Uterus (tissue), 4 donors: ENCODE results near the gene MYH7. TPM values are rescaled to one million over a fixed set of nuclear protein-coding genes. Genes with fewer than 3 reads are reported as not detected.
"Not testable (repeated sequence)": the region's sequence is repeated elsewhere in the genome, so short reads cannot be mapped to it uniquely, and the experiment has no call there.

Source experiments
- DNase-seq, 2 donors: peaks; one replicate each; pipeline ENCODE4 v3.0.0-alpha.2; 2019 to 2020
- H3K27ac ChIP-seq, 2 donors: fragments of 200-600 bp; sonication (generic); 1 replicate in 1 of 2; 2 replicates in 1 of 2; pipeline ENCODE4 v1.5.1; 2016 to 2018
- H3K27me3 ChIP-seq, 2 donors: fragments of 200-600 bp; sonication (generic); one replicate each; pipeline ENCODE4 v1.5.1; 2018 to 2019; ENCODE audit warnings: control low read depth in 1 of 2
- H3K36me3 ChIP-seq, 2 donors: fragments of 200-600 bp; sonication (generic); one replicate each; pipeline ENCODE4 v1.5.1; 2019; ENCODE audit warnings: control low read depth in 1 of 2
- H3K4me1 ChIP-seq, 2 donors: fragments of 200-600 bp; sonication (generic); one replicate each; pipeline ENCODE4 v1.5.1; 2018 to 2019; ENCODE audit warnings: control low read depth in 1 of 2
- H3K4me3 ChIP-seq, 2 donors: fragments of 200-600 bp; sonication (generic); 1 replicate in 1 of 2; 2 replicates in 1 of 2; pipeline ENCODE4 v1.5.1; 2018 to 2019; ENCODE audit warnings: mild to moderate bottlenecking in 1 of 2
- H3K9me3 ChIP-seq, 2 donors: fragments of 200-600 bp; sonication (generic); one replicate each; pipeline ENCODE4 v1.5.1; 2019; ENCODE audit warnings: control low read depth in 1 of 2
- CTCF ChIP-seq, 4 experiments: fragments of 200-600 bp in 2 of 4; fragments of 450-650 bp in 2 of 4; sonication (generic) in 2 of 4; IDR thresholded peaks; one replicate each; pipeline ENCODE4 v1.5.1; 2016 to 2019; ENCODE audit warnings: antibody characterized with exemption in 4 of 4, mild to moderate bottlenecking in 2 of 4, moderate library complexity in 1 of 4
- POLR2A ChIP-seq, 2 donors: fragments of 450-650 bp; IDR thresholded peaks; one replicate each; pipeline ENCODE4 v1.6.1; 2016; ENCODE audit warnings: antibody characterized with exemption in 2 of 2, mild to moderate bottlenecking in 1 of 2, moderate library complexity in 1 of 2
- intact Hi-C: fragments of 100-400 bp; cut with DNase I; formaldehyde crosslinking; loops from one replicate; pipeline ENCODE4 v1.15.1; 2023; ENCODE audit warnings: low total_unique reads
- total RNA-seq, 4 donors: library from RNA; depleted of rRNA in 3 of 4; stranded (reverse); fragments of >200 nt in 3 of 4; gene quantifications; one replicate each; pipeline versions ENCODE4 v1.1.0 to v1.2.4, GENCODE V29; 2014 to 2023
- donor health status: DM: yes; HTN: yes; CAD: no.

The MYH7 gene
- total RNA-seq, 4 donors from 2014 or later, result 1.6 TPM; not detected in 3

GRCh38 chr14:23392613-23393012 is 42.8 kb downstream of the MYH7 start:
- Histone ChIP-seq H3K4me1 (no peaks in the 10 kb centered on the region), H3K4me3 (no peak overlapping the region), H3K9me3 (no peaks in the 10 kb centered on the region), H3K27me3 (no peaks in the 10 kb centered on the region), H3K36me3 (no peaks in the 10 kb centered on the region), H3K27ac (no peak overlapping the region)
- TF ChIP-seq POLR2A (IDR thresholded peaks at IDR 0.05) (no peak), CTCF (IDR thresholded peaks at IDR 0.05) (no peak)
- intact Hi-C loops, result no loop called here
- no peak for DNase-seq

- H3K27ac ChIP-seq, intact Hi-C loops, H3K4me1 ChIP-seq, DNase-seq, H3K4me3 ChIP-seq, H3K9me3 ChIP-seq, H3K27me3 ChIP-seq, H3K36me3 ChIP-seq: not testable (repeated sequence)
Observed at GRCh38 chr14:23389871-23390270, 45.6 kb downstream of the MYH7 start.

- Histone ChIP-seq H3K36me3 (no peaks in the 10 kb centered on the region), H3K9me3 (no peaks in the 10 kb centered on the region), H3K27ac (no peak overlapping the region), H3K4me3 (no peak overlapping the region), H3K27me3 (no peaks in the 10 kb centered on the region), H3K4me1 (no peaks in the 10 kb centered on the region)
- TF ChIP-seq CTCF (IDR thresholded peaks at IDR 0.05) (no peak), POLR2A (IDR thresholded peaks at IDR 0.05) (no peak)
- intact Hi-C loops, result no loop called here
- DNase-seq, result no peak
Observed at GRCh38 chr14:23389396-23389795, 46.1 kb downstream of the MYH7 start.

GRCh38 chr14:23388996-23389395 is 46.5 kb downstream of the MYH7 start:
- no peaks in the 10 kb centered on the region for H3K27me3 ChIP-seq
- intact Hi-C loops, result no loop called here

GRCh38 chr14:23387916-23388882 is 47.3 kb downstream of the MYH7 start:
- H3K4me3 ChIP-seq, result no peak overlapping the region
- intact Hi-C loops, result no loop called here
- no peaks in the 10 kb centered on the region for H3K27me3 ChIP-seq
- no peak for DNase-seq
- H3K36me3 ChIP-seq, result no peaks in the 10 kb centered on the region
- TF ChIP-seq CTCF (IDR thresholded peaks at IDR 0.05) (no peak), POLR2A (IDR thresholded peaks at IDR 0.05) (no peak)
- H3K27ac ChIP-seq, result no peak overlapping the region
- no peaks in the 10 kb centered on the region for H3K9me3 ChIP-seq
- no peaks in the 10 kb centered on the region for H3K4me1 ChIP-seq

More at GRCh38 chr14:23388996-23389395, 46.5 kb downstream of the MYH7 start:
- Histone ChIP-seq H3K27ac (no peak overlapping the region), H3K4me3 (no peak overlapping the region), H3K4me1 (no peaks in the 10 kb centered on the region), H3K36me3 (no peaks in the 10 kb centered on the region), H3K9me3 (no peaks in the 10 kb centered on the region)
- TF ChIP-seq CTCF (IDR thresholded peaks at IDR 0.05) (no peak), POLR2A (IDR thresholded peaks at IDR 0.05) (no peak)
- DNase-seq, result no peak
